GM19240 (cell line): ENCODE measurements around the gene MAP3K5.
"Not testable (repeated sequence)": the region's sequence is repeated elsewhere in the genome, so short reads cannot be mapped to it uniquely, and the experiment has no call there.

Source experiments
- DNase-seq: peaks from one replicate; pipeline ENCODE4 v3.0.0; 2011; ENCODE audit warnings: low spot score; ENCODE audit not compliant: insufficient read length

MAP3K5 gene

DNA sequence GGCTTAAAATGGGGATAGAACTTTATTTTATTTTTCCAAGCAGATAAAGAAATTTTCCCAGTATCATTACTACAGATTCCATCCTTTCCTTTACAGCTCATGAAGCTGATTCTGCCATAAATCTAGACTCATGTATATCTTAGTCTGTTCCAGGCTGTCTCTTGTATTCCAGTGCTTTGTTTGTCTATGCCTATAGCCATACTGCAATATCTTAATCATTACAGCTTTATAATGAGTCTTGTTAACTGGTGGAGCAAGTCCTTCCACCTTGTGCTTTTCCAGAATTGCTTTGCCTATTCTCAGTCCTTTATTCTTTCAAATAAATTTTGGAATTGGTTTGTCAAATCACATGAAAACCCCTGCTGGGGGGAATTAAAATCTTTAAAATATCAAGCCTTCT, 99.2 kb downstream of the MAP3K5 start:
- DNase-seq = no peak

DNA sequence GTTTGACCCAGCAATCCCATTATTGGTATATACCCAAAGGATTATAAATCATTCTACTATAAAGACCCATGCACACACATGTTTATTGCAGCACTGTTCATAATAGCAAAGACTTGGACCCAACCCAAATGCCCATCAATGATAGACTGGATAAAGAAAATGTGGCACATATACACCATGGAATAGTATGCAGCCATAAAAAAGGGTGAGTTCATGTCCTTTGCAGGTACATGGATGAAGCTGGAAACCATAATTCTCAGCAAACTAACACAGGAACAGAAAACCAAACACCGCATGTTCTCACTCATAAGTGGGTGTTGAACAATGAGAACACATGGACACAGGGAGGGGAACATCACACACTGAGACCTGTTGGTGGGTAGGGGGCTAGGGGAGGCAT, 104.4 kb downstream of the MAP3K5 start:
- DNase-seq = not testable (repeated sequence)

DNA sequence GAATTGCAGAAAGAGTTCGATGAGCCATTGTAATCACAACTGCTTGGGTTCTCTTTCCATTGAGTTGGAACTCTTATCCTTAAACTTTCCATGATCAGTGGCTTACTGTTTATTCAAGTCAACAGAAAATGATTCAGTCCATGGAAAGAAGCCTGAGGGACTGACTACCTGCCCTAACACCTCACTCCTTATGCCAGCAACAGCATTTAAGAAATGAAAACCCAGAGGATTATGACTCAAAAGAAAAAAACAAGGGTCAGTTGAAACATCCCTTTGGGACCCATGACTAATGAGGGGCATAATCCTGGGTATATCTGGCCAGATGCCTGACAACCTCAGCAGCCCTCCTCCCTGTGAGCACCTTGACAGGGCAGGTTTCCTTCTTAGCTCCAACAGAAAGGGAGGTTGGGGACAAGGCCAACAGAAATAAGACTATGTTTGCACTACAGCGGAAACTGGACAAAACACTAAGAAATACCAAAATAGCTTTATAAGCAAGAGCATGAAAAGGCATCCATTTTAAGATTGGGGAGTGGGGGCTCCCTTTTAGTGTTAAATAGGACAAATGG, 106.7 kb downstream of the MAP3K5 start:
- no peak for DNase-seq

DNA sequence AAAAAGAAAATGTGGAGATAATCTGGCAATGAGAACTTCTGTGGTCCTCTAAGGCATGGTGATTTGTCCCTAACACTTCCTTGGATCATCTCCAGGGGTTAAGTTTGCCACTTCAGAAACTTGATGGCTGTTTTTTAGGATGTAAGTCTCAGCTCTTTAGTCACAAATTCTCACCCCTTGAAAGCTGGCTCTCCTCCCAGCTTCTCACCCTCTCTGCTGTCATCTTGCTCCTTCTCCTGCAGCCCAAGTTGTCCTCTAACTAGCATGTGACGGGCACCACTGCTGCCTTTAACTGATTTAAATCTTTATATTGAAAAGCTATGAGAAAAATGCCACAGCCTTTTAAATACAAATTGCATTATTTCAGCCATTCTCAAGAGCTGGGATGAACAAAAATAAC, 107.8 kb downstream of the MAP3K5 start:
- no peak for DNase-seq

DNA sequence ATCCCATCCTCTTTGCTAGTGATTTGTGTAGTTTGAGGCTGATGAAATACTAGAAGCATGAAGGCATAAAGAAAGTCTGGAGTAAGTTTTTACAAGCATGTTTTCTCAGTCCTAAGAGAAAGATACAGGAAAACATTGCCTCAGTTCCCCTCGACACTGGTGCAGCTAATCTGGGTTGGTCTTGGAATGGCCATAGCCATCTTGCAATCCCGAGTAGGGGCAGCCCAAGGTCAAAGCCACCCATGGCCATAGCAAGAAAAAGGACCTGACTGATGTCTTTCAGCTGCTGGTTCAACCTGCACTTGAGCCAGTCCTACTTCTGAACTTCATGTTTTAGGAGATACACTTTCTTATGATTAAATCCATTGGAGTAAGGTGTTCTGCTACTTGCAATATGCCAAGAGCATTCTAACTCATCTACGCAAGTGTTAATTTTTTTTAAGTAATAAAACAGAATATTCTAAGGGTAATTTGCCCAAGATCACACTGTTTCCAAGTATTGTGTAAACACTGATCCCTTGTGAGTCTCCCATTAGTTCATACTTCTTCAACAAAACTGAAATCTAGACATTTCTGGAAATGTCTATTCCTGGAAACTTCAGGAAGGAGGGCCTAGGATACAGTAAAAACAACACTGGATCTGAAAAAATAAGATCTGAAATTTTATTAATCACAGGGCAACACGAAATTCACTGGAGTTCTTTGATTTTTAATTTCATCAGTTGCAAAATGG, 108.9 kb downstream of the MAP3K5 start:
- no peak for DNase-seq

DNA sequence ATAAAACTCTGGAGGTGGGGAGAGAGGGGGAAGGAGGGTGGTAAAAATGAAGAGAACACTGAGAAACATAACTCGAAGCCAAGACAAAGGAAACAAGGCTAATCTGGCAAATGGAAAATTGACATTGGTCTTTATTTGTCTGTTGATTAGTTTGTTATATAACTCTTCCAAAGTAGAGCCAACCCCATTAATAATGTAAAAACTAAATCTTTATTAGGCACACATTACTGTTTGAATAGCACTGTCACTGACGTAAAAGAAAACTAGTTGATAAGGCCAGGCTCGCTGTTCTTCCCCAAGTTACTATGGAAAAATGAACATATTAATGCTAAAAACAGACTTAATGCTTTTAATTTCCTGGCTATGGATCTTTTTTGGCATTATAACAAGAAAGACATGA, 110.0 kb downstream of the MAP3K5 start:
- DNase-seq = no peak

DNA sequence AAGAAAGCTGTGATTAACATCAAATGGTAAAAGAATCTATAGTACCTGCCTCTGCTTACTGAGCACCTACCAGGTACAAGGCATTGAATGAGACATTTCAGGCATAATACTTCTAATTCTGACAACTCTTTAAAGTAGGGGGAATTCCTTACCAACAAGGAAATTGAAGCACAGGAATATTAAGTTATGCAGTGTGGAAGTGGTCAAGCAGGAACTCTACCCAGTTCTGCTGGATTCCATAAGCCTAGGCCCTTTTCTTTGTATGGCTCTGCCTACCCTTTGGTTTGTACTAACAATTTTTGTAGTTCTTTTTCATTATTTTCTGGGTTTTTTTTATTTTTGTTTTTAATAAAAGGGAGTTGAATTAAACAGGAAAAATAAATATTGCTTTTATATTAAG, 114.5 kb downstream of the MAP3K5 start:
- no peak for DNase-seq

DNA sequence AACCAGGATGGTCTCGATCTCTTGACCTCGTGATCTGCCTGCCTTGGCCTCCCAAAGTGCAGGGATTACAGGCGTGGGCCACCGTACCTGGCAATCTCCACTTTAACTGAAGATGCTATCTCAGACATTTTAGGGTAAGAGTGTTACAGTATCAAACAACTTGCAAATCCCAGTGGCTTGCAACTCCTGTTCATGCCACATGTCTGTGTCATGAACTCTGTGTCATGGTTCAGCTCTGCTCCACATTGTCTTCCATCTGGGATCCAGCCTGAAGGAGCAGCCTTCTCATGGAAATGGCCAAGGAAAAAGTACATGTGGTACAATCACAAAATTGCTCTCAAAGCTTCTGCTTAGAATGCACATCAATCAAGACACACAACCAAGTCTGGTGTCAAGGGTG, 114.9 kb downstream of the MAP3K5 start:
- no peak for DNase-seq

DNA sequence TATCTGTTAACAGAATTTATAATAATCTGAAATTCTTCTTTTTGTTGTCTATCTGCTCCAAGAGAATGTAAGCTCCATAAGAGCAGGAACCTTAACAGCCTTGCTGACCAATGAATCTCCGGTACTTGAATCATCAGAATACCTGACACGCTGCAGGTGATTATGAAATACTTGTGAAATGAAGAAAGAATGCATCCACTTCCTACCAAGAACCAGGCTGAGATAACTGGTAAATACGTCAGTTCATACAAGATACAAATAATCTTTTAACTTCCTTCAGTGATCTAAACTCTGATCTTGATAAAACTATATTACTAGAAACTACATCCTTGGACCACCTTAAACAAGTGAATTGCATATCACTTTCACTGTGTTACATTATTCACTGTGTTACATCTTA, 116.2 kb downstream of the MAP3K5 start:
- DNase-seq = no peak

DNA sequence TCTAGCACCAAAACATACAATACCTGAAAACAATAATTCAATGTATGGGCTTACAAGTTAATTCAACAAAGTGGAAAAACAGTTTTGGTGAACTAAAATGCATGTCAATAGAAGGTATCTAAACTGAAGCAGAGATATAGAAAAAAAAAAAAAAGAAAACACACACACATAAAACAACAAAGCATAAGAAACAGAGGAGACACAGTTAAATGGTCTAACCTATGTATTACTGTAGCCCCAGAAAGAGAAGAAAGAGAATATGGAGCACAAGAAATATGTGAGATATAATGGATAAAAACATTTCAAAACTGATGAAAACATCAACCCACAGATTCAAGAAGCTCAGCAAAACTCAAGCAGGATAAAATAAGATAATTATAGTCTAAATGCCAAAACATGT, 118.7 kb downstream of the MAP3K5 start:
- DNase-seq = no peak

DNA sequence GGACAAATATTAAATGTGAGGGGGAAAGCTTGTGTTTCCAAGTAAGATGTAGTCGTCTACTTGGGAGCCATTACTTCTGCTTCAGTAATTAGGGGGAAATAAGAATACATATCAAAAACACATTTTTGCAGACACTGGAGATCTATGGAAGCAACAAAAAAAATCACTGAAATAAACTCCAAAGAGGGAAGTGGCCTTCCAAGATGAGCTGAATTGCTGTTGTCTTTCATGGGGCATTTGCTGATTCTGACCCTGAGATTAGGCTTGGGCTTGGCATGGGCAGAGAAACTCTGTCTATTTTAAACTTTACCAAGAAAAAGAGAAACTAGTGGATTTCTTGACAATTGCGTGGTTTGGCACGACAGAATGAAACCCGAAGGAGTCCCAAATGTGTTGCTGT, 120.1 kb downstream of the MAP3K5 start:
- no peak for DNase-seq

DNA sequence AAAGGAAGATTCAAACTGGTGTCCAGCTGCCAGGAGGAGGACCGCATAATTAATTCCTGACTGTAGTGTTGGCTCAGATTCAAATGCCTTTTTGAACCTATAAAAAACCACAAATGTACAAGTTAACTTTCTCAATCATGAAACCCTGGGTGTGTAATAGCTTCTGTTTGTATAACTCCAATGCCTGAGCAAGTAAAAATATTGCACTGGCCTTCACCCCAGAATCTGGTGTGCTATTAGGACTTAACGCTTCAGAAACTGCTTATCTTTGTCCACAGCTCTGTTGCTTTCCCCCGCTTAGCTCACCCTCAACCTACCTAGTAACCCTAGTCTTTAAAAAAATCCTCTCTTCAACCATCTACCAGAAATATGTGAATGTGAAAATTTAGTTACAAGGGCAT, 123.0 kb downstream of the MAP3K5 start:
- no peak for DNase-seq

DNA sequence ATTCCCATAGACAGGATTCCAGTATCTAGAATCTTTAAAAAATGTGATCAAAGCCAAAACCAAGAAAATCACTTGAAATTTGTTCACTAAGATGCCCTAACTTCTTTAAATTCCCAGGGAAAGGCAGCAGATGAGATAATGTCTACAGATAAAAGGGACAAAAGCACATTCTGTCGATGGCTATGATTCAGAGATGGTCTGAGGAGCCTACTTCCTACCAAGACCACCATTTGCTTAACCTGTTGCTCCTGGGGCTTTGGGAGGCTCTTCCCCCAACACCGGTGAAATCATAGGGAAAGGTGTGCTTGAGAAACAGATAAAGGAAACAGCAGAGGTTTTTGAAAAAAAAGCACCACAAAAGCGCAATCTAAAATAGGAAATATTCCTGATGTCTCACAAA, 123.7 kb downstream of the MAP3K5 start:
- no peak for DNase-seq

DNA sequence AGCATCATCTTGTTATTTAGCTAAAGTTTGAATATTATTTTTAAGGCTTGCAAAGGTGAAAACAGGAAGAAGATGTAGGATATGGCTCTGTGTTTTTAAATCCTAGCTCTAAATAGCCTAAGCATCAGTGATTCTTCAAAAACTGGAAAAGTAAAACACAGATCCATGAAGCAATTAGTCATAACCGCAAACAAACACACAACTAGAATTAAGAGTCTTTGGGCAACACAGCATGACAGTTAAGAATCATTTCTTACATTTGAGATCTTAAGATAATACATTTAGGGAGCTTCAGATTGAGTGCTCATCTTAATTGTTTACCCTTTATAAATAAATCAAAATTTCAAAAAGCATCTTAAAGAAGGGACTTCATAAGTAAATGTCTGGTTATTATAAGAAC, 126.2 kb downstream of the MAP3K5 start:
- no peak for DNase-seq

DNA sequence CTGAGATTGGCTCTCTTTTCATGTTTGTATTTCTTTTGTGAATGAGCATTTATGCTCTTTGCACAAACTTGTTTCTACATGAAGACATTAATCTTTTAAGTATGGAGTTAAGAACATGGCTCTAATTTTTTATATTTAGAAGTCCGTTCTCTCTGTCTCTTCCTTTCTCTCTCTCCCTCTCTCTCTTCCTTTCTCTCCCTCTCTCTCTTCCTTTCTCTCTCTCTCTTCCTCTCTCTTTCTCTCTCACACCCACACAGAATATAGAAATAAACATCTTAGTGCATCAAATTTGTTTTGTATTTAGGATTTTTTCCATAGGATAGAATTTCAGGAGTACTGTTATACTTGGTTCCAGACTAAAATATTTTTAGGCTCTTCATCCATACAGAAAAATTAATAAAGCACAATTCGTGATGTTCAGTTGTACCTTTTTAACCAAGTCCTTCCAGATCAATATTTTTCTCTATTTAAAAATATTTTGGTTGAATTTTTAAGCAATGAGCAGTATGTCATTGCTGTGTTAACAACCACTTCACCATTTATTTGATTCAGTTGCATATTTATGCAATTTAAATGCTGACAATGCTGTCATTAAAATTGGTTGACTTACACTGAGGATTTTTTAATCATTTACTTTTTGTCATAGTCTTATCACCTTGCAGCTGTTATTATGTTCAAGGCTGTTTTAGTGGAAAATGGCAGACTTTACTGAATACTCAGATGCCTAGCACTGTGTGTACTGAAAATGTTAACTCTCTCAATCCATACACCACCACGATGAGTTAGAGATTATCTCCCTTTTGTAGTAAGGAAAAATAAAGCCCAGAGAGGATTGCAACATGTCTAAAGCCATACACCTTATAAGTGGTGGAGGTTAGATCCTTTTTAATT, 129.7 kb downstream of the MAP3K5 start:
- DNase-seq = no peak

DNA sequence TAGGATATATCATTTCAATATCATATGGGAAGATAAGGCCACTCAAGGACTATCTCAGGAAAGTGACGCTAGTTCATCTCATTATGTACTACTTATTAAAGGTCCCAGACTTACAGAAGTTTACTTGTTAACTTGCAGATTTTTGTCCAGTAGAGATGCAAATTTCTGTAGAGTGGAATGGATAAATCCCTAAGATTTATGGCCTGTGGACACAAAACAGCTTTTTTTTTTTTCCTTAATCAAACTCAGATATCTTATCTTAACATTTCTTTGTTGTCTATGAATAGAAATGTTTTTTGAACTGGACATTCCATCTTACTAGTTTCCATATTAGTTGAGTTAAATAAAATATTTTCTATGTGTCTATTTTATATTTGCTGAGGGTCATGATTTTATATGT, 131.6 kb downstream of the MAP3K5 start:
- no peak for DNase-seq

DNA sequence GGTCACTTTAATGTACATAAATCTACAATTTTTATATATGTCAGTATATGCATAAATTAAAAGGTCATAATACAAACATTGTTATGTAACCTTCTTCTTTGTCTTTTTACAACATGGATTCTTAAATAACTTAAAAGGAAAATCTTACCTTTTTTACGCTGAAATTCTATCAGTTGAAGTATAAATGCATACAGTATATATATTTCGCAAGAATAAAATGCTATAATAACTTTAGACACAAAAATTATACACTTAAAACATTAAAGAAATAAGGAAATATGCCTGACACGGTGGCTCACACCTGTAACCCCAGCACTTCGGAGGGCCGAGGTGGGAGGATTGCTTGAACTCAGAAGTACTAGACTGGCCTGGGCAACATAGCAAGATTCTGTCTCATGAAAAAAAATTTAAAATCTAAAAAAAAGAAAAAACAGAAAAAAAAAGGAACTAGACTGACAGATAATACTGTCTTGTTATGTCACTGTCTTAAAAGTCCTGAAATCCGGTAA, 132.2 kb downstream of the MAP3K5 start:
- no peak for DNase-seq

DNA sequence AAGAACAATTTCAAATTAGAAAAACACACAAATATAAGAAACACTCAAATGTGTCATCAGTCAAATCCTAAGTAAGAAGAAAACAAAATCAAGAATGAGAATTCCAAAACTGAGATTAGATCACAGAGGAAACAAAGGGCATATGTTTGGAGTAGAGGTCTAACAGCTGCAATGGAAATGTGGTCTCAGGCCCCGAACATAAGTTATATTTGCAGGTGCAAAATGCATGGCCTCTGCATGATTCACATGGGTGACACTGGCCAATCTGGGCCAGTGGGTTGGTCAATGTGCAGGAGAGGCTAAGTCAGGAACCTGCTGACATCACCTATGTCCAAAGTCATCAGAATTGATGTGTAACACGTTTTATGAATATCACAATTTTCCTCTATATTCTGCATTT, 133.6 kb downstream of the MAP3K5 start:
- no peak for DNase-seq

DNA sequence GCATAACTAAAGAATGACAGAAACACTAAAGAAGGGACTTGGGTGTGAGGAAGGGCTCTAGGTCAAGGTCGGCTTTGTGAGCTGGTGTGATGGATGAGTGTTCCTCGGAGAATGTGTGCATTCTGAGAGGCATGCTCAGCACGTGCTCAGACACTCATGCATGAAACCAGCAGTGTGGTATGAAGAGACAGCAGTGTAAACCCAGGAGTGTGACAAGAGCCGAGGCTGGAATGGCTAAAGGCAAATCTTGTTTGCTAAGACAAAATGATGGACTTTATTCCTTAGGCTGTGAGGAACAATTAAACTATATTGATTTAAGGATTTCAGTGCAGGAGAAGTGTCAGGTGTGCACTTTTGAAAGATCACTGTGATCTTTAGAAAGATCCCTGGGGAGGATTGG, 134.6 kb downstream of the MAP3K5 start:
- DNase-seq = no peak

DNA sequence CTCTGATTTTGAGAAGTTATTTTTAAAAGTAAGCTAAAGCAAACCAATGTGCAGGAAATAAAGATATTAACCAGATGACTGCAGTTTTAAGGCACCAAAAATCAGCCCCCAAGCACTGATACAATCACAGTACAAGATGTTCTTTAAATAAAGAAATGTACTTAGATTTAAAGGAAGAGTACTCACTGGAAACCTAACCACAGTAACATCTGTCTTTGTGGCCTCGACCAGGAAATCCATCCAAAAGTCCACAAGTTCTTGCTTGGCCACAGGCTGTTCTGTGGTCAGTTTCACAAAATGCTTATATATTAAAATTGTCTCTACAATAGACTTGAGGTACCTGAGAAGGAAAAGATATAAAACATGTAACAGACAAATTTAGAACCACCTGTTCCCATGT, 136.2 kb downstream of the MAP3K5 start:
- DNase-seq = no peak

DNA sequence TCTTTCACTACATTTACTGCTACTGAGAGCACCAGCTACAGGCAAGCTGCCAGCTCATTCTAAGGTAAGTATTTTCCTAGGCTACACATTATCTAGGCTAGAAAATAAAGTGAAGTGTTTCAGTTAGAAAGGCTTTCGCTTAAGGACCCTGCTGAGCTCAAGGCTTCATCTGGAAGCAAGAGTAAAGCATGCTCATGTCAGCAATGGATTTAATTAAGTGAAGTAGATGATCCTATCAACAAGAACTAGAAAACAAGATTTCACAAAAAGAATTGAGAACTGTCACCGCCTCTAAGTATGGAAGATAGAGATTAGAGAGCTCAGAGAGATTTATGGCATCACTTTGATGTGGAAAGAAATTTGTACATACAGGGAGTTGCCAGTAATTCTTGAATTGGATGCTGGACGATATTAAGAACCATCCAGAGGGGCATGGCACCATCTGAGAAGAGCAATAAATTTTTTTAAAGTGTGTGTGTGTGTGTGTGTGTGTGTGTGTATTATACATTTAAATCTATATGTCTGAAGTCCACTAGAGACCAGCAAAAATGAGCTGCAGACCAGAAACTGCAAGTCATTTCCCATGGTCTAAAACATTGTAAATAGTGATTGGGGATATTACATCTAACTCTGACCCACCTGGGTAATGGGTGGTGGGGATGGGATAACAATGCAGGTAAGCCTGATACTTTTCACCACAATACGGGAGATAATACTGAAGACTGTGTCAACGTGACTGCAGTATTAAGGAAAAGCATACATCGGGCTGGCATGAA, 136.8 kb downstream of the MAP3K5 start:
- no peak for DNase-seq

DNA sequence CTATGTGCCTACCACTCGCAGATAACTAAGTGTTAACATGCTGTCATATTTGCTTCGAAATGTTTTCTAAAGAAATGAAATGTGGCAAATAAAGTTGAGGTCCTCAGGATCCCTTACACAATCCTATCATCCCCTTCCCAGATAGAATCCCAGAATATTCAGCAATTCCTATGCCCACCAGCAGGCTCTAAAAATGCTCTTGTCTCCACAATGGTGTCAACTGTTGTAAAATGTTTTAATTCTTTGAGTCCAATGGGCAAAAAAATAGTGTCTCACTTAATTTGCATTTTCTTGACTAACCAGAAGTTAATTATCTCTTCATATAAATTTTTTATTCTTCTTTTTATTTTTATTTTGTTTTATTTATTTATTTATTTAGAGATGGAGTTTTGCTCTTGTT, 138.2 kb downstream of the MAP3K5 start:
- no peak for DNase-seq
